Measurements from ENCODE around the gene ANAPC4.

ANAPC4 gene

DNA sequence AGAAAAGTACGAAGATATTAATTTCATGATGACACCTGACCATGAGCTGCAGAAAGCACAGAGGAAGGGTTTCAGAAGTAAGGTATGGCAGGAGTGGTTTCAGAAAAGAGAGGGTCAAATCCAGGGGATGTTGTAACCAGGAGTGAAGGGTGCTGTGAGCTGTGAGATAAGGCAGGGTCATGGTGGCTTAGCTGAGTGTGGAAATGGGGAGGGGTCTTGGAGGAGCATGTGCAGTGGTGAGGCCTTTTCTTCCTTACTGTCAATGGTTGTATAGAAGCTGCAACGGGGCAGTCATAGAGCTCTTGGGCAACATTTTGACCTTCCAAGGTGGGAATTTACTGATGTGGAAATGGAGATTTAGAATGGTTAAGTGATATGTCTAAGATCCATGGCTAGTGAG is 2.5 kb downstream of the ANAPC4 start:
- DNase-seq, result no peak

DNA sequence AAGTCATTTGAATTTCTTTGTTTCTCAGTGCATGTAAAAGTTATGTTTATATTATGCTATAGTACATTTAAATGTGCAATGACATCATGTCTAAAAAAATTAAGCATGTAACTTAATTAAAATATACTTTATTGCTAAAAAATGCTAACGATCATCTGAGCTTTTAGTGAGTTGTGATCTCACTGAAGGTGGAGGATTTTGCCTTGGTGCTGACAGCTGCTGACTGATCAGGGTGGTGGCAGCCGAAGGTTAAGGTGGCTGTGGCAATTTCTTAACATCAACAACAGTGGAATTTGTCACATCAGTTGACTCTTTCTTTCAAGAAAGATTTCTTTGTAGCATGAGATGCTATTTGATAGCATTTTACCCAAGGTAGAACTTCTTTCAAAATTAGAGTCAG is 6.6 kb downstream of the ANAPC4 start:
- no peak for DNase-seq

DNA sequence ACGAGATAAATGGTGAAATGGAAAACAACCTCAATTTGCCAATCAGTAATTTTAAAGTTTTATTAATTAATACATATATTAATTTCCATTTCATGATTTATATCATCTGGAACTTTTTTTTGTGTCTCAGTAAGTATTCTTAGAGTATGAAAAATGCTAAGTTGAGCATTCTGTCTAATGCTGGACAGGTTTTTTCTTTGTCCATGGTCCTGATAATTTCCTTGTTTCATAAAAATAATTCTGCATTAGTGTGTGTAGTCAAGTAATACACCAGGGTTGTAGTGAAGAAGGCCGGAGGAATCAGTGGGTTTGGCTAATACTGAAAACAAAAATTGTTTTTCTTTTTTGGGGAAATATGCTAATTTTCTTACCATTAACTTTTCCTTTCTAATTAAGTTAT is 9.9 kb downstream of the ANAPC4 start:
- DNase-seq, result no peak

- DNase-seq, result no peak
Observed at GRCh38 chr4:25397305-25397704, 20.2 kb downstream of the ANAPC4 start.

DNA sequence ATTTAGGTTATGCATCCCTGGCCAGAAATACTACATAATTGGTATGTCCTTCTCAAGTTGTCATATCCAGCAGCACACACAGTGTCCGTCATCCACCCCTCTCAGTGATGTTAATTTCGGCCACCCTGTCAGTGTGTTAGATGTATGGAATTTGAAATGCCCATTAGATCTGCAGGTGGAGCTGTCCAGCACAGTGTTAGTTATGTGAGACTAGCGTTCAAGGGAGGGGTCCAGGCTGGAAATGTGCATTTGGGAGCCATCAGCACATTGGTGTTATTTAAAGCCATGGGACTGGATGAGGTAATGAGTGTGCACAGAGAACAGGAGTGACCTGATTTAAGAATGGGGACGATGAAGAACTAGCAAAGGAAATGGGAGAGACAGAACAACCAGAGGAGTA is 22.4 kb downstream of the ANAPC4 start:
- no peak for DNase-seq

- no peak for DNase-seq
Observed at GRCh38 chr4:25401066-25401465, 24.0 kb downstream of the ANAPC4 start.

DNA sequence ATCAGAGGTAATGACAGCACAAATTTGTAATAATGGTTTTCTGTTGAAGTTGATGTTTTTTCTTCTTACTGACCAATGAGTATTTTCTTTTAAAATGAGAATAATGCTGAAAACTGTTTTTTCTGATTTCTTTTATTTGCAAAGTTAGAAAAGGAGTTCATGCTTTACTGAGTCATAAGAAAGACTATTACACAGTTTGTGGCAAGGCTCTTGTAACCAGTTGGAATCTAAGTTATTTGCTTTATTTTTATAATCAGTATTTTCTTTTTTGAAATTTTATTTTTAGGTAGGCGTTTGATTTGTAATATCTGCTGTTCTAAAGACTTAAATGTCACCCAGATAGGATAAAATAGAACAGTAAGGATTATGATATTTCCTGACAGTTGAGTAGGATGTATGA is 25.5 kb downstream of the ANAPC4 start:
- no peak for DNase-seq

DNA sequence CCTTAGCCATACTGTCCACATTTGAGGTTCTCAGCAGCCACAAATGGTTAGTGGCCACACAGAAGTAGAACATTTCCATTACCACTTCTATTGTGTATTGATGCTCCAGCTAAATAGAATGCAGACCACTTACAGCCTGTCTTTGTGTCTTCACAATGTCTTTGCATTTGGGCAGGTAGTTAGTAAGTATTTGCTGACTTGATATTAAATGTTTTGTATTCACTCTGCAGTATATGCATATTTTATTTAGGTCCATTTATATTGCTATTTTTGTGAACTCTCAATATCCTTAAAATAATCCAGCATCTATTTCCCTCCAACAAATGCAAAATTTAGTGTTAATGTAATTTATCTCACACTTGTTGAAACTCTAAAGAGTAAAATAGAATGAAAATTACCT is 26.6 kb downstream of the ANAPC4 start:
- no peak for DNase-seq

DNA sequence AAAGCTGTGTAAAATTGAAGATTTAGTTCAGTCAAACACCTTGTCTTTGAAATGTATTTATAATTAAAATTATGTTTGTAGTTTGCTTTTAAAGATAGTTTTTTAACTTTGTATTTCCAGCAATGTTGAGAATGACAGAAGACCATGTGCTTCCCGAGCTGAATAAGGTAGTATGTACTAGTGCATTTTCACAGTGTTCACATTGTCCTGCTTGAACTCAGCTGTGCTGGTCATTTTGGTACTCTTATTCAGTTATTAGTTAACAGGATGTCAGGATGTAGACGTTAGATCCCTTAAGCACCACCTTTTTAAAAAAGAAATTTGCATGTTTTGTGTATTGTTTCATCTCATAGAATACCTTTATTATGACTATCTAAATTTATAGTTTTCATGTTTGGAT is 28.4 kb downstream of the ANAPC4 start:
- DNase-seq, result no peak

GRCh38 chr4:25406081-25406692 is 29.1 kb downstream of the ANAPC4 start:
- DNase-seq, result no peak

GRCh38 chr4:25410820-25411529 is 33.9 kb downstream of the ANAPC4 start:
- no peak for DNase-seq

DNA sequence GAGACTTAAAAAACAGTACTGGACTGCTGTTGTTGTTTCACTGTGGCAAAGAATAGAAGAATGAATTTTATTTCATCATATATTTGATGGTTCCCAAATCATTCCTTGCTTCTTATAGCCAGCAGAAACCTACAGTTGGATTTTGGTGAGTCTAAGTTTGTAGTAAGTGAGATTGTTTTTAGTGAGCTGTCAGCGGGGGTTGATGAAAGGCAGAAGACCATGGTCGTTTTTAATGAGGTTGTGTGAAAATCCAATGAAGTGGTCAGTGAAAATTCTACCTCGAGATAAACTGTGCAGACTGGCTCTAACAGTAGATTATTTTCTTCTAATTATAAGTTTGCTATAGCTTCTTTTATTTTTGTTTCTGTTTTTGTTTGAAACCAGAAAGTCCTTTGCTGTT is 36.2 kb downstream of the ANAPC4 start:
- no peak for DNase-seq

DNA sequence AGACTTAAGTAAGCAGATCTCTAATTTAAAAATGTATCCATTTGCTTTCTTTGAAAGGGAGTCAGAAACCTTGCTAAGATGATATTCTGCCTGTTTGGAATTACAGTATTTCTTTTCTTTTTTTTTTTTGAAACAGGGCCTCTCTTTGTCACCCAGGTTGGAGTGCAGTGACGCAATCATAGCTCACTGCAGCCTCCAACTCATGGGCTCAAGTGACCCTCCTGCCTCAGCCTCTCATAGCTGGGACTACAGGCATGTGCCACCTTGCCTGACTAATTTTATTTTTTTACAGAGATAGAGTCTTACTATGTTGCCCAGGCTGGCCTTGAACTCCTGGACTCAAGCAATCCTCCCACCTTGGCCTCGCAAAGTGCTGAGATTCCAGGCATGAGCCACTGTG is 40.0 kb downstream of the ANAPC4 start:
- no peak for DNase-seq

DNA sequence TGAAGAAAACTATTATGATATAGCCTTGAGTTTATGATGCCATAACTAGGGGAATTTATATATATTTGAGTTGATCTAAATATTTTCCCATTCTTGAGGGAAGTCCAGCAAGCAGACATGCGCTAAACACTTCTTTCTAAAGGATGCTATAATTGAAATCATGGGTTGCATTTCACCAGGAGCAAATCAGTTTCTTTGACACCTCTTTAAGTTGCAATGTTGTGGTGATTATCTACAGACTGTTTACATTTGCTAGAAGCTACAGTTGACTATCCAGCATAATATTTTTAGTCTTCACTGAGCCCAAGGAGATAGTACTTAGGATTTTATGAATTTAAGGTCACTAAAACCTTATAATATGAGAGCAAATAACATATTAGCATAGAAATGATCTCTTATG is 43.9 kb downstream of the ANAPC4 start:
- DNase-seq, result no peak

GRCh38 chr4:25421816-25422525 is 44.9 kb downstream of the ANAPC4 start:
- no peak for DNase-seq

GRCh38 chr4:25423548-25423947 is 46.5 kb downstream of the ANAPC4 start:
- DNase-seq, result no peak

- no peak for DNase-seq
Observed at GRCh38 chr4:25424539-25425228, 47.6 kb downstream of the ANAPC4 start.

GRCh38 chr4:25425361-25425760 is 48.3 kb downstream of the ANAPC4 start:
- DNase-seq, result no peak

DNA sequence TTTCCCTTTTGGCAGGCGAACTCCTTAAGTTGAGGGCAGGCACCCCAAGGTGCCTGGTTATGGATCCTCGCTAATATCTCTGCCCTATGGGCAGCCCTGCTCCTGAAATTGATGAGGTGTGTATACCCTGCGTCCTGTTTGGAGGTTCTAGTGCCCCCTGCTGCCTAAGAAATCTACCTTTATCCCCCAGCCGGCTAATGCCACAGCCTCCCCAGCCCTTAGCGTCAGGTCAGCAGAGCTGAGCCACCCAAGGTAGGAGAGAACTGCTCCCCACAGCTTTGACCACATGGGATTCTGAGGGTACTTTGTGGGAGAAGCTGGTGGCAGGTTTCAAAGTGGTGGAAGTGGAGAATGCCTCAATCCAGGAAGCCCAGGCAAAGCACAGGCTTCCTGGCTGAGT is 50.8 kb downstream of the ANAPC4 start:
- DNase-seq, result no peak

- DNase-seq, result no peak
Observed at GRCh38 chr4:25430630-25431029, 53.6 kb downstream of the ANAPC4 start.

DNA sequence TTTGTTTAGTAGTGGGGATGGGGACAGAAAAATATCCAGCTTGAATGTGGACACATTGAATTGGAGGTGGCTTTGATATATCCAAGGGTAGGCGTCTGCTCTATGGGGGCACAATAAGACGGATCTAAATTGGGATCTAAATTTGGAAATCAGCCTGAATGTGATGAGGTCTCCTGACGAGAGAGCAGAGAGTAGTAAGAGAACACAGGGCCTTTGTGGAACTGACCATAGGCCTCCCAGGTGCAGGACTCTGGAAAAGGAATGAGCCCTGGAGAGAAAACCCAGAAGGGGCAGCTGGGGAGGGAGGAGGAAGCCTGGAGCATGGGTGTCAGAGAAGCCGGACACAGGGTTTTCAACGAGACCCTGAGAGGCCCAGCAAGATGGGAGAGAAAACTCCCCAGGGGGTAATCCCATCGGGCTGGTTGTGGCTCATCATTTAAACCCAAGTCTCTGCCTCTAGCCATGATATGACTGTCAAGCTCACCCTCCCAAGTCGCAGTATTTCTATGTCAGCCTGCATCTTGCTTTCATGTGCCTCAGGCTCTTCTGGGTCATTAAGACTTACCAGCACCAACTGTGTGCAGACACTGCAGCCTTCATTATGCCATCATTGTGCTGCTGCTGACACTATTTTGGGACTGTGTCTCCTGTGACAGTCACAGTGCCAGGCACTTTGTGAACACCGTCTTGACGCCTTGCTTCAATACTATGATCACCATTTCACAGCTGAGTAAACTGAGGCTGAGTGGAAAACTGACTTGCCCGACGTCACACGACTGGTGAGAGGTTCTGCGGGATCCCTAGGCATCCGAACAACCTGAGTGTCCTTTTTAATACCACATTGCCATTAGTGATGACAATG is 57.1 kb downstream of the ANAPC4 start:
- DNase-seq, result no peak

GRCh38 chr4:25437926-25438325 is 60.9 kb downstream of the ANAPC4 start:
- peak; percentile 17 for DNase-seq
